ENCODE data around the gene CDC42EP4. TPM values are rescaled to one million over a fixed set of nuclear protein-coding genes. Genes with fewer than 3 reads are reported as not detected.
"Not testable (repeated sequence)": the region's sequence is repeated elsewhere in the genome, so short reads cannot be mapped to it uniquely, and the experiment has no call there.

The CDC42EP4 gene
- total and polyA plus RNA-seq, 4 donors: 15.7 to 31.0 (median 28.0) TPM

DNA sequence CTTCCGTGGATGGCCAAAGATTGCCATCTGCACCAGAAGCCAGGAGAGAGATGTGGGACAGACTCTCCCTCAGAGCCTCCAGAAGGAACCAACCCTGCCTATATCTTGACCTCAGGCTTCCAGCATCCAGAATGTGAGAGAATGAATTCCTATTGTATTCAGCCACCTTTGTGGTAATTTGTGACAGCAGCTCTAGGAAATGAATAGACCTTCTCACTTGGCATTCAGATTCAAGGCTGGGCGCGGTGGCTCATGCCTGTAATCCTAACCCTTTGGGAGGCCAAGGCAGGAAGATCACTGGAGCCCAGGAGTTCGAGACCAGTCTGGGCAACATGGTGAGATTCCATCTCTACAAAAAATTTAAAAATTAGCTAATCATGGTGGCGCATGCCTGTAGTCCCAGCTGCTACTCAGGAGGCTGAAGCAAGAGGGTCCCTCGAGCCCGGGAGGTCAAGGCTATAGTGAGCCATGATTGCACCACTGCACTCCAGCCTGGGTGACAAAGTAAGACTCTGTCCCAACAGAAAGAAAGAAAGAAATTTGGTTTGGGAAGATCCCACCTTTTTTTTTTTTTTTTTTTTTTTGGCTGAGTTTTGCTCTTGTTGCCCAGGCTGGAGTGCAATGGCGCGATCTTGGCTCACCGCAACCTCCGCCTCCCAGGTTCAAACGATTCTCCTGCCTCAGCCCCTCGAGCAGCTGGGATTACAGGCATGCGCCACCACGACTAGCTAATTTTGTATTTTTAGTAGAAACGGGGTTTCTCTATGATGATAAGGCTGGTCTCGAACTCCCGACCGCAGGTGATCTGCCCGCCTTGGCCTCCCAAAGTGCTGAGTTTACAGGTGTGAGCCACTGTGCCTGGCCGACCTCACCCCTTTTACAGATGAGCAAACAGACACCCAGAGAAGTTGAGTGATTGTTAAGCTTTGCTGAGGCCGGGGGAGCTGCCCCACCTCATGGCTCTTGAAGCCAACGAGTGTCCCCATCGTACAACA is 45.9 kb downstream of the CDC42EP4 start:
- TF ChIP-seq GABPA (IDR thresholded peaks at IDR 0.05 in 1 of 2, conservative IDR thresholded peaks at IDR 0.05 in 1 of 2) (no peak), TAF1 (conservative IDR thresholded peaks at IDR 0.05) (no peak), FOXA2 (IDR thresholded peaks at IDR 0.05) (no peak), HNF4A (conservative IDR thresholded peaks at IDR 0.05) (no peak), HNF4G (IDR thresholded peaks at IDR 0.05) (no peak), YY1 (IDR thresholded peaks at IDR 0.05) (no peak), JUND (IDR thresholded peaks at IDR 0.05) (no peak), NR2F2 (IDR thresholded peaks at IDR 0.05) (no peak), RAD21 (IDR thresholded peaks at IDR 0.05) (no peak), FOXA1 (IDR thresholded peaks at IDR 0.05) (no peak)
- TF ChIP-seq, protein P1, sequence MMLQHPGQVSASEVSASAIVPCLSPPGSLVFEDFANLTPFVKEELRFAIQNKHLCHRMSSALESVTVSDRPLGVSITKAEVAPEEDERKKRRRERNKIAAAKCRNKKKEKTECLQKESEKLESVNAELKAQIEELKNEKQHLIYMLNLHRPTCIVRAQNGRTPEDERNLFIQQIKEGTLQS (IDR thresholded peaks at IDR 0.05): no peak
- TF ChIP-seq, protein P2, sequence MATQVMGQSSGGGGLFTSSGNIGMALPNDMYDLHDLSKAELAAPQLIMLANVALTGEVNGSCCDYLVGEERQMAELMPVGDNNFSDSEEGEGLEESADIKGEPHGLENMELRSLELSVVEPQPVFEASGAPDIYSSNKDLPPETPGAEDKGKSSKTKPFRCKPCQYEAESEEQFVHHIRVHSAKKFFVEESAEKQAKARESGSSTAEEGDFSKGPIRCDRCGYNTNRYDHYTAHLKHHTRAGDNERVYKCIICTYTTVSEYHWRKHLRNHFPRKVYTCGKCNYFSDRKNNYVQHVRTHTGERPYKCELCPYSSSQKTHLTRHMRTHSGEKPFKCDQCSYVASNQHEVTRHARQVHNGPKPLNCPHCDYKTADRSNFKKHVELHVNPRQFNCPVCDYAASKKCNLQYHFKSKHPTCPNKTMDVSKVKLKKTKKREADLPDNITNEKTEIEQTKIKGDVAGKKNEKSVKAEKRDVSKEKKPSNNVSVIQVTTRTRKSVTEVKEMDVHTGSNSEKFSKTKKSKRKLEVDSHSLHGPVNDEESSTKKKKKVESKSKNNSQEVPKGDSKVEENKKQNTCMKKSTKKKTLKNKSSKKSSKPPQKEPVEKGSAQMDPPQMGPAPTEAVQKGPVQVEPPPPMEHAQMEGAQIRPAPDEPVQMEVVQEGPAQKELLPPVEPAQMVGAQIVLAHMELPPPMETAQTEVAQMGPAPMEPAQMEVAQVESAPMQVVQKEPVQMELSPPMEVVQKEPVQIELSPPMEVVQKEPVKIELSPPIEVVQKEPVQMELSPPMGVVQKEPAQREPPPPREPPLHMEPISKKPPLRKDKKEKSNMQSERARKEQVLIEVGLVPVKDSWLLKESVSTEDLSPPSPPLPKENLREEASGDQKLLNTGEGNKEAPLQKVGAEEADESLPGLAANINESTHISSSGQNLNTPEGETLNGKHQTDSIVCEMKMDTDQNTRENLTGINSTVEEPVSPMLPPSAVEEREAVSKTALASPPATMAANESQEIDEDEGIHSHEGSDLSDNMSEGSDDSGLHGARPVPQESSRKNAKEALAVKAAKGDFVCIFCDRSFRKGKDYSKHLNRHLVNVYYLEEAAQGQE (IDR thresholded peaks at IDR 0.05): no peak
- TF ChIP-seq, protein P3, sequence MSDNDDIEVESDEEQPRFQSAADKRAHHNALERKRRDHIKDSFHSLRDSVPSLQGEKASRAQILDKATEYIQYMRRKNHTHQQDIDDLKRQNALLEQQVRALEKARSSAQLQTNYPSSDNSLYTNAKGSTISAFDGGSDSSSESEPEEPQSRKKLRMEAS (IDR thresholded peaks at IDR 0.05): no peak
- TF ChIP-seq, protein P4, sequence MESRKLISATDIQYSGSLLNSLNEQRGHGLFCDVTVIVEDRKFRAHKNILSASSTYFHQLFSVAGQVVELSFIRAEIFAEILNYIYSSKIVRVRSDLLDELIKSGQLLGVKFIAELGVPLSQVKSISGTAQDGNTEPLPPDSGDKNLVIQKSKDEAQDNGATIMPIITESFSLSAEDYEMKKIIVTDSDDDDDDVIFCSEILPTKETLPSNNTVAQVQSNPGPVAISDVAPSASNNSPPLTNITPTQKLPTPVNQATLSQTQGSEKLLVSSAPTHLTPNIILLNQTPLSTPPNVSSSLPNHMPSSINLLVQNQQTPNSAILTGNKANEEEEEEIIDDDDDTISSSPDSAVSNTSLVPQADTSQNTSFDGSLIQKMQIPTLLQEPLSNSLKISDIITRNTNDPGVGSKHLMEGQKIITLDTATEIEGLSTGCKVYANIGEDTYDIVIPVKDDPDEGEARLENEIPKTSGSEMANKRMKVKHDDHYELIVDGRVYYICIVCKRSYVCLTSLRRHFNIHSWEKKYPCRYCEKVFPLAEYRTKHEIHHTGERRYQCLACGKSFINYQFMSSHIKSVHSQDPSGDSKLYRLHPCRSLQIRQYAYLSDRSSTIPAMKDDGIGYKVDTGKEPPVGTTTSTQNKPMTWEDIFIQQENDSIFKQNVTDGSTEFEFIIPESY (IDR thresholded peaks at IDR 0.05): no peak
- Histone ChIP-seq H3K27ac (ENCODE audit: low read depth in 1 of 2, low read length in 2 of 2) (no peak overlapping the region), H3K9ac (ENCODE audit: low read depth in 1 of 2, low read length in 2 of 2) (no peak overlapping the region), H3K36me3 (ENCODE audit: control insufficient read depth in 4 of 4, insufficient read depth in 3 of 4, low read depth in 1 of 4, low read length in 3 of 4) (no peaks in the 10 kb centered on the region), H3K9me3 (ENCODE audit: control insufficient read depth in 4 of 4, low read length in 3 of 4) (no peaks in the 10 kb centered on the region), H3K4me1 (ENCODE audit: control insufficient read depth in 4 of 4, insufficient read depth in 4 of 4, low read length in 3 of 4) (peaks cover 2 to 11% (median 9%) of the 10 kb centered on the region in 4 donors), H3K27me3 (ENCODE audit: control insufficient read depth in 4 of 4, insufficient read depth in 4 of 4, low read length in 3 of 4) (no peaks in the 10 kb centered on the region), H3K4me3 (ENCODE audit: low read depth in 1 of 3, low read length in 3 of 3) (no peak overlapping the region)
- 92% methylated on average over 24 of the region's 24 CpGs for WGBS
- DNase-seq (ENCODE audit: low spot score): no peak

DNA sequence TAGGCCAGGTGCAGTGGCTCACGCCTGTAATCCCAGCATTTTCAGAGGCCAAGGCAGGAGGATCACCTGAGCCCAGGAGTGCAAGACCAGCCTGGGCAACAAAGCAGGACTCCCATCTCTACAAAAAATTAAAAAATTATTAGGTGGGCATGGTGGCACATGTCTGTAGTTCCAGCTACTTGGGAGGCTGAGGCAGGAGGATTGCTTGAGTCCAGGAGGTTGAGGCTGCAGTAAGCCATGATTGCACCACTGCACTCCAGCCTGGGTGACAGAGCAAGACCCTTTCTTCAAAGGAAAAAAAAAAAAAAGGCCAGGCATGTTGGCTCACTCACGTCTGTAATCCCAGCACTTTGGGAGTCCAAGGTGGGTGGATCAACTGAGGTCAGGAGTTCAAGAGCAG is 47.4 kb downstream of the CDC42EP4 start:
- H3K4me3 ChIP-seq (ENCODE audit: low read depth in 1 of 3, low read length in 3 of 3); H3K9me3 ChIP-seq (ENCODE audit: control insufficient read depth in 4 of 4, low read length in 3 of 4); H3K9ac ChIP-seq (ENCODE audit: low read depth in 1 of 2, low read length in 2 of 2); DNase-seq (ENCODE audit: low spot score); H3K27me3 ChIP-seq (ENCODE audit: control insufficient read depth in 4 of 4, insufficient read depth in 4 of 4, low read length in 3 of 4); H3K27ac ChIP-seq (ENCODE audit: low read depth in 1 of 2, low read length in 2 of 2); H3K36me3 ChIP-seq (ENCODE audit: control insufficient read depth in 4 of 4, insufficient read depth in 3 of 4, low read depth in 1 of 4, low read length in 3 of 4): not testable (repeated sequence)
- H3K4me1 ChIP-seq (ENCODE audit: control insufficient read depth in 4 of 4, insufficient read depth in 4 of 4, low read length in 3 of 4): peaks cover 2 to 11% (median 9%) of the 10 kb centered on the region in 4 donors
- 83% methylated on average over 2 of the region's 2 CpGs for WGBS
